Osteocyte (in vitro differentiated cells): ENCODE measurements around the gene C13orf46. TPM values are rescaled to one million over a fixed set of nuclear protein-coding genes. Genes with fewer than 3 reads are reported as not detected.

Experiments
- DNase-seq: peaks from one replicate; pipeline ENCODE4 v3.0.0; 2021; ENCODE audit warnings: mixed read lengths; ENCODE audit not compliant: unreplicated experiment; ENCODE audit errors: extremely low spot score
- H3K27ac Mint-ChIP-seq: one replicate; pipeline ENCODE4 v1.8.0; 2021; ENCODE audit warnings: mild to moderate bottlenecking, mixed read lengths; ENCODE audit not compliant: unreplicated experiment
- H3K27me3 Mint-ChIP-seq: one replicate; pipeline ENCODE4 v1.8.0; 2021; ENCODE audit warnings: mixed read lengths; ENCODE audit not compliant: unreplicated experiment
- H3K36me3 Mint-ChIP-seq: one replicate; pipeline ENCODE4 v1.8.0; 2021; ENCODE audit warnings: mixed read lengths; ENCODE audit not compliant: unreplicated experiment
- H3K4me1 Mint-ChIP-seq: one replicate; pipeline ENCODE4 v1.8.0; 2021; ENCODE audit warnings: mixed read lengths; ENCODE audit not compliant: unreplicated experiment
- H3K4me3 Mint-ChIP-seq: one replicate; pipeline ENCODE4 v1.8.0; 2021; ENCODE audit warnings: mild to moderate bottlenecking, moderate library complexity, mixed read lengths; ENCODE audit not compliant: unreplicated experiment
- H3K9me3 Mint-ChIP-seq: one replicate; pipeline ENCODE4 v1.8.0; 2021; ENCODE audit warnings: mixed read lengths; ENCODE audit not compliant: unreplicated experiment
- CTCF ChIP-seq: fragments of 200-600 bp; sonication (generic); IDR thresholded peaks from 2 replicates; pipeline ENCODE4 v1.5.0; 2021; ENCODE audit warnings: antibody characterized with exemption, mild to moderate bottlenecking, moderate library complexity
- total RNA-seq: library from RNA; stranded (reverse); gene quantifications from 2 replicates; pipeline ENCODE4 v1.2.1, GENCODE V29; 2021

The C13orf46 gene
- total RNA-seq, 1 donor from 2014 or later: 2.4 TPM

- Mint-ChIP-seq H3K4me3 (no peak overlapping the region), H3K27ac (no peak overlapping the region), H3K27me3 (no peaks in the 10 kb centered on the region), H3K36me3 (peaks cover 17% of the 10 kb centered on the region), H3K9me3 (peaks cover 4% of the 10 kb centered on the region), H3K4me1 (no peaks in the 10 kb centered on the region)
- no peak for DNase-seq
- TF ChIP-seq CTCF: no peak
Measured at GRCh38 chr13:113963376-113963775, 10.5 kb downstream of the C13orf46 start.

- H3K4me1 Mint-ChIP-seq: no peaks in the 10 kb centered on the region
- DNase-seq: no peak
- H3K27ac Mint-ChIP-seq: no peak overlapping the region
- no peaks in the 10 kb centered on the region for H3K27me3 Mint-ChIP-seq
- TF ChIP-seq CTCF: no peak
- H3K4me3 Mint-ChIP-seq: no peak overlapping the region
- peaks cover 4% of the 10 kb centered on the region for H3K9me3 Mint-ChIP-seq
- H3K36me3 Mint-ChIP-seq: peaks cover 18% of the 10 kb centered on the region
Measured at GRCh38 chr13:113962975-113963374, 10.9 kb downstream of the C13orf46 start.

GRCh38 chr13:113962386-113962785 lies 11.5 kb downstream of the C13orf46 start:
- H3K27me3 Mint-ChIP-seq: no peaks in the 10 kb centered on the region
- peaks cover 4% of the 10 kb centered on the region for H3K9me3 Mint-ChIP-seq
- H3K36me3 Mint-ChIP-seq: peaks cover 18% of the 10 kb centered on the region
- no peak overlapping the region for H3K27ac Mint-ChIP-seq
- H3K4me3 Mint-ChIP-seq: no peak overlapping the region
- DNase-seq: no peak
- no peaks in the 10 kb centered on the region for H3K4me1 Mint-ChIP-seq
- TF ChIP-seq CTCF: no peak

- no peaks in the 10 kb centered on the region for H3K27me3 Mint-ChIP-seq
- H3K4me1 Mint-ChIP-seq: no peaks in the 10 kb centered on the region
- no peak for DNase-seq
- no peak overlapping the region for H3K4me3 Mint-ChIP-seq
- peaks cover 4% of the 10 kb centered on the region for H3K9me3 Mint-ChIP-seq
- H3K36me3 Mint-ChIP-seq: peaks cover 24% of the 10 kb centered on the region
- no peak overlapping the region for H3K27ac Mint-ChIP-seq
- TF ChIP-seq CTCF: no peak
Measured at GRCh38 chr13:113960276-113960948, 13.5 kb downstream of the C13orf46 start.

- peaks cover 4% of the 10 kb centered on the region for H3K9me3 Mint-ChIP-seq
- no peak for DNase-seq
- H3K4me1 Mint-ChIP-seq: no peaks in the 10 kb centered on the region
- H3K27me3 Mint-ChIP-seq: no peaks in the 10 kb centered on the region
- no peak for TF ChIP-seq CTCF
- no peak overlapping the region for H3K4me3 Mint-ChIP-seq
- H3K27ac Mint-ChIP-seq: no peak overlapping the region
- H3K36me3 Mint-ChIP-seq: peaks cover 29% of the 10 kb centered on the region
Measured at GRCh38 chr13:113959198-113959597, 14.7 kb downstream of the C13orf46 start.
